NT2/D1 (cell line): Measurements from ENCODE around the gene GDNF.

Experiments used
- SUZ12 ChIP-seq: IDR thresholded peaks from 2 replicates; pipeline ENCODE4 v1.6.1; 2011; ENCODE audit not compliant: insufficient read length, insufficient read depth; ENCODE audit errors: extremely low read depth
- YY1 ChIP-seq: IDR thresholded peaks from 2 replicates; pipeline ENCODE4 v1.6.1; 2011; ENCODE audit not compliant: insufficient read length, insufficient read depth
- ZNF274 ChIP-seq: IDR thresholded peaks from 2 replicates; pipeline ENCODE4 v1.6.1; 2011; ENCODE audit warnings: mild to moderate bottlenecking, low read depth, low read length

DNA sequence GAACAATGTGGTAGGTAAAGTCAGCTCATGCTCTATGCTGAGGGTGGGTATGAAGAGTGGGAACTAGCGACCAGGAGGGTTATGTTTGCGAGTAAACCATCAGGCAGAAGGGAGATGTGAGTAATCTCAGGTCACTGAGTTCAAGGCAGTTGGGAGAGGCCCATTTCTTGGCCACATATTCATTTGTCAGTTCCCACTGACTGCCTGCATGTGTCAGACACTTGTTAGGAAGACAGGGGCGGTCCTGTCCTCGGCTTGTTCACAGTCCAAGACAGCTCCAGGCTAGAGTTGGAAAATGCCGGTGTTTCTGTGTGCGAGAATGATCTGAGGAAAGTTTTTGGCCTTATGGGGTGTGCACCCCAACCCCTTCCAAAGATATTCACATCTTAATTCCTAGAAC lies 48.6 kb upstream of the GDNF start:
- no peak for TF ChIP-seq ZNF274
- no peak for TF ChIP-seq YY1
- no peak for TF ChIP-seq SUZ12
